Measurements from ENCODE around the gene NUP62CL.
"Not testable (repeated sequence)": the region's sequence is repeated elsewhere in the genome, so short reads cannot be mapped to it uniquely, and the experiment has no call there.

NUP62CL gene

GRCh38 chrX:107205770-107206696 lies at the start of gene NUP62CL, which contains the start of gene DNAAF6:
TSS of gene NUP62CL (minus strand) at chrX:107206433. CDS start at chrX:107175146, 31,287 bp downstream.
TSS of gene DNAAF6 (plus strand) at chrX:107206611. CDS start at chrX:107212876, 6,265 bp downstream.
- DNase-seq (ENCODE audit: low spot score), result peak; percentile 49
- Mint-ChIP-seq H3K27ac (peak within 1 kb of the TSS; percentile 69), H3K27me3 (ENCODE audit: low read depth) (no peaks in the 10 kb centered on the region), H3K4me3 (peak within 1 kb of the TSS; percentile 86), H3K9me3 (no peaks in the 10 kb centered on the region), H3K4me1 (ENCODE audit: low read depth) (peaks cover 7% of the 10 kb centered on the region), H3K36me3 (ENCODE audit: low read depth) (no peaks in the 10 kb centered on the region)

- Mint-ChIP-seq H3K27me3 (ENCODE audit: low read depth) (no peaks in the 10 kb centered on the region), H3K27ac (no peak overlapping the region), H3K4me1 (ENCODE audit: low read depth) (no peaks in the 10 kb centered on the region), H3K36me3 (ENCODE audit: low read depth) (no peaks in the 10 kb centered on the region), H3K9me3 (no peaks in the 10 kb centered on the region), H3K4me3 (no peak overlapping the region)
- DNase-seq (ENCODE audit: low spot score), result no peak
These were observed 22.2 kb upstream of the NUP62CL start for GRCh38 chrX:107228486-107228819.

GRCh38 chrX:107227780-107228485 lies 21.7 kb upstream of the NUP62CL start:
- Mint-ChIP-seq H3K4me1 (ENCODE audit: low read depth) (no peaks in the 10 kb centered on the region), H3K4me3 (no peak overlapping the region), H3K27me3 (ENCODE audit: low read depth) (no peaks in the 10 kb centered on the region), H3K9me3 (no peaks in the 10 kb centered on the region), H3K27ac (no peak overlapping the region), H3K36me3 (ENCODE audit: low read depth) (no peaks in the 10 kb centered on the region)
- no peak for DNase-seq (ENCODE audit: low spot score)

GRCh38 chrX:107226757-107227156 lies 20.5 kb upstream of the NUP62CL start:
- DNase-seq (ENCODE audit: low spot score), result no peak
- Mint-ChIP-seq H3K36me3 (ENCODE audit: low read depth) (no peaks in the 10 kb centered on the region), H3K27ac (no peak overlapping the region), H3K4me3 (no peak overlapping the region), H3K9me3 (no peaks in the 10 kb centered on the region), H3K4me1 (ENCODE audit: low read depth) (no peaks in the 10 kb centered on the region), H3K27me3 (ENCODE audit: low read depth) (no peaks in the 10 kb centered on the region)

- Mint-ChIP-seq H3K4me3 (no peak overlapping the region), H3K27ac (no peak overlapping the region), H3K36me3 (ENCODE audit: low read depth) (no peaks in the 10 kb centered on the region), H3K4me1 (ENCODE audit: low read depth) (no peaks in the 10 kb centered on the region), H3K9me3 (no peaks in the 10 kb centered on the region), H3K27me3 (ENCODE audit: low read depth) (peaks cover 4% of the 10 kb centered on the region)
- no peak for DNase-seq (ENCODE audit: low spot score)
These were observed 7.2 kb upstream of the NUP62CL start for GRCh38 chrX:107213477-107213876.

GRCh38 chrX:107207943-107208342 lies 1.7 kb upstream of the NUP62CL start:
- Mint-ChIP-seq H3K4me3 (no peak overlapping the region), H3K27me3 (ENCODE audit: low read depth) (no peaks in the 10 kb centered on the region), H3K27ac (no peak overlapping the region), H3K36me3 (ENCODE audit: low read depth) (no peaks in the 10 kb centered on the region), H3K9me3 (no peaks in the 10 kb centered on the region), H3K4me1 (ENCODE audit: low read depth) (peaks cover 7% of the 10 kb centered on the region)
- DNase-seq (ENCODE audit: low spot score), result no peak

GRCh38 chrX:107207089-107207488 lies 856 bp upstream of the NUP62CL start:
- Mint-ChIP-seq H3K4me3 (no peak overlapping the region), H3K9me3 (no peaks in the 10 kb centered on the region), H3K27ac (no peak overlapping the region), H3K36me3 (ENCODE audit: low read depth) (no peaks in the 10 kb centered on the region), H3K4me1 (ENCODE audit: low read depth) (peaks cover 7% of the 10 kb centered on the region), H3K27me3 (ENCODE audit: low read depth) (no peaks in the 10 kb centered on the region)
- DNase-seq (ENCODE audit: low spot score), result no peak

GRCh38 chrX:107206697-107207065 lies 448 bp upstream of the NUP62CL start:
- peaks cover 7% of the 10 kb centered on the region for H3K4me1 Mint-ChIP-seq (ENCODE audit: low read depth)
- no peak overlapping the region for H3K27ac Mint-ChIP-seq

GRCh38 chrX:107204068-107204605 lies 2.1 kb downstream of the NUP62CL start:
- Mint-ChIP-seq H3K27ac (no peak overlapping the region), H3K9me3 (no peaks in the 10 kb centered on the region), H3K4me1 (ENCODE audit: low read depth) (peaks cover 7% of the 10 kb centered on the region), H3K36me3 (ENCODE audit: low read depth) (no peaks in the 10 kb centered on the region), H3K27me3 (ENCODE audit: low read depth) (no peaks in the 10 kb centered on the region), H3K4me3 (no peak overlapping the region)
- no peak for DNase-seq (ENCODE audit: low spot score)

More at GRCh38 chrX:107206697-107207065, 448 bp upstream of the NUP62CL start:
- Mint-ChIP-seq H3K36me3 (ENCODE audit: low read depth) (no peaks in the 10 kb centered on the region), H3K4me3 (peak overlapping the region; percentile 86), H3K9me3 (no peaks in the 10 kb centered on the region), H3K27me3 (ENCODE audit: low read depth) (no peaks in the 10 kb centered on the region)
- no peak for DNase-seq (ENCODE audit: low spot score)

GRCh38 chrX:107199491-107199890 lies 6.7 kb downstream of the NUP62CL start:
- H3K4me1 Mint-ChIP-seq (ENCODE audit: low read depth), result no peaks in the 10 kb centered on the region
- H3K4me3 Mint-ChIP-seq, result no peak overlapping the region
- no peak overlapping the region for H3K27ac Mint-ChIP-seq
- no peaks in the 10 kb centered on the region for H3K9me3 Mint-ChIP-seq
- H3K36me3 Mint-ChIP-seq (ENCODE audit: low read depth), result no peaks in the 10 kb centered on the region
- H3K27me3 Mint-ChIP-seq (ENCODE audit: low read depth), result no peaks in the 10 kb centered on the region
- DNase-seq (ENCODE audit: low spot score), result no peak

GRCh38 chrX:107198074-107198473 lies 8.2 kb downstream of the NUP62CL start:
- not testable (repeated sequence) for H3K27me3 Mint-ChIP-seq (ENCODE audit: low read depth); DNase-seq (ENCODE audit: low spot score); H3K27ac Mint-ChIP-seq; H3K9me3 Mint-ChIP-seq; H3K4me3 Mint-ChIP-seq; H3K36me3 Mint-ChIP-seq (ENCODE audit: low read depth); H3K4me1 Mint-ChIP-seq (ENCODE audit: low read depth)

- no peaks in the 10 kb centered on the region for H3K4me1 Mint-ChIP-seq (ENCODE audit: low read depth)
- DNase-seq (ENCODE audit: low spot score), result no peak
- no peaks in the 10 kb centered on the region for H3K36me3 Mint-ChIP-seq (ENCODE audit: low read depth)
- no peak overlapping the region for H3K4me3 Mint-ChIP-seq
- no peak overlapping the region for H3K27ac Mint-ChIP-seq
- no peaks in the 10 kb centered on the region for H3K9me3 Mint-ChIP-seq
- peaks cover 2% of the 10 kb centered on the region for H3K27me3 Mint-ChIP-seq (ENCODE audit: low read depth)
These were observed 8.9 kb downstream of the NUP62CL start for GRCh38 chrX:107197319-107197718.

GRCh38 chrX:107171369-107172102 lies 34.7 kb downstream of the NUP62CL start:
- Mint-ChIP-seq H3K4me1 (ENCODE audit: low read depth) (no peaks in the 10 kb centered on the region), H3K36me3 (ENCODE audit: low read depth) (no peaks in the 10 kb centered on the region), H3K27me3 (ENCODE audit: low read depth) (no peaks in the 10 kb centered on the region), H3K4me3 (no peak overlapping the region), H3K27ac (no peak overlapping the region), H3K9me3 (no peaks in the 10 kb centered on the region)
- no peak for DNase-seq (ENCODE audit: low spot score)
